ENCODE results near the gene CLSTN1.

CLSTN1 gene

GRCh38 chr1:9850442-9851162, 26.8 kb upstream of the CLSTN1 start:
- no peak for DNase-seq

GRCh38 chr1:9849691-9850441, 26.1 kb upstream of the CLSTN1 start:
- DNase-seq, result no peak

GRCh38 chr1:9848022-9848421, 24.3 kb upstream of the CLSTN1 start:
- no peak for DNase-seq

- DNase-seq, result no peak
Observed at GRCh38 chr1:9847269-9847668, 23.5 kb upstream of the CLSTN1 start.

- DNase-seq, result no peak
Observed at GRCh38 chr1:9846611-9847171, 22.9 kb upstream of the CLSTN1 start.

GRCh38 chr1:9845914-9846313, 22.1 kb upstream of the CLSTN1 start:
- DNase-seq, result no peak

- DNase-seq, result no peak
Observed at GRCh38 chr1:9844756-9845155, 21.0 kb upstream of the CLSTN1 start.

- DNase-seq, result no peak
Observed at GRCh38 chr1:9844106-9844505, 20.3 kb upstream of the CLSTN1 start.

GRCh38 chr1:9843576-9843945, 19.8 kb upstream of the CLSTN1 start:
- no peak for DNase-seq

GRCh38 chr1:9842781-9843575, 19.2 kb upstream of the CLSTN1 start:
- DNase-seq, result no peak

GRCh38 chr1:9842073-9842711, 18.4 kb upstream of the CLSTN1 start:
- no peak for DNase-seq

GRCh38 chr1:9841460-9841859, 17.7 kb upstream of the CLSTN1 start:
- DNase-seq, result no peak

GRCh38 chr1:9840176-9840575, 16.4 kb upstream of the CLSTN1 start:
- DNase-seq, result no peak

GRCh38 chr1:9838946-9839345, 15.2 kb upstream of the CLSTN1 start:
- DNase-seq, result no peak

GRCh38 chr1:9836632-9836960, 12.8 kb upstream of the CLSTN1 start:
- DNase-seq, result no peak

- no peak for DNase-seq
Observed at GRCh38 chr1:9835758-9836631, 12.2 kb upstream of the CLSTN1 start.

- DNase-seq, result no peak
Observed at GRCh38 chr1:9835404-9835757, 11.6 kb upstream of the CLSTN1 start.

GRCh38 chr1:9833632-9834031, 9.9 kb upstream of the CLSTN1 start:
- DNase-seq, result no peak

GRCh38 chr1:9827558-9828185, 3.9 kb upstream of the CLSTN1 start:
- DNase-seq, result no peak

GRCh38 chr1:9826616-9827015, 2.9 kb upstream of the CLSTN1 start:
- DNase-seq, result no peak

GRCh38 chr1:9826087-9826486, 2.3 kb upstream of the CLSTN1 start:
- no peak for DNase-seq
